ENCODE measurements around the gene ADAP1. TPM values are rescaled to one million over a fixed set of nuclear protein-coding genes. Genes with fewer than 3 reads are reported as not detected.

Gene ADAP1
- total and polyA plus RNA-seq, 3 experiments from 2014 or later: 37.7 to 77.3 (median 67.7) TPM

DNA sequence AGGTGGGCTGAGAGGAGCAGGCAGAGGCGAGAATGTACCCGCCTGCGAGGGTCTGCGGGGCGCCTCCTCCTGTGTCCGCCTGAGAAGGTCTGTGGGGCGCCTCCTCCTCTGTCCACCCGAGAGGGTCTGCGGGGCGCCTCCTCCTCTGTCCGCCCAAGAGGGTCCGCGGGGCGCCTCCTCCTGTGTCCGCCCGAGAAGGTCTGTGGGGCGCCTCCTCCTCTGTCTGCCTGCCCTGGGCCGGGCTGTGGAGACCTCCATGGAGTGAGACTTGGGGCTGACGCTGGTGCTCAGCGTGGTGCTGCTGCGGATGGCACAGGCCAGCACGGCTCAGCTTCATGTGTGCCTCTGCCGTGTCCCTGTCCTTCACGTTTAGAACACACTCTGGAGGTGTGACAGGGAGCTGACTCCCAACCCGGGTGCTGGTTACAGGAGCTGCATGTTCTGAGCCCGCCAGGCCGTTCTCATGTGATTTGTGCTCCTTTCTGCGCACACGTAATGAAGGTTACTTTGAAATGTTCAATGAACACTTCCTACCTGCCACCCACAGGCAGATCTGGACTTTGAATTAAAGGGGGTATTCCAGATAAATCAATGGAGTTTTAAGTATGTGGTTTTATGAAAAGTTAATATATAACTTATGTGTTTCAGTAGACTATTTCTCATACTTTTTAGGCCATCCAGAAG lies 98.7 kb downstream of the ADAP1 start:
- CTCF ChIA-PET: no interaction called here
- no peaks in the 10 kb centered on the region for H3K9me3 ChIP-seq (ENCODE audit: low read length)
- peaks cover 8 to 90% (median 22%) of the 10 kb centered on the region in 3 donors for H3K36me3 Mint-ChIP-seq
- no peaks in the 10 kb centered on the region for H3K27me3 ChIP-seq (ENCODE audit: insufficient read depth, low read length, poor library complexity, severe bottlenecking)
- no peak overlapping the region for H3K4me3 ChIP-seq (ENCODE audit: low read length)
- POLR2A ChIA-PET: no interaction called here
- no peaks in the 10 kb centered on the region for H3K27me3 Mint-ChIP-seq
- no peak for DNase-seq
- no peak overlapping the region for H3K27ac ChIP-seq (ENCODE audit: low read depth, low read length)
- peaks cover 33% of the 10 kb centered on the region for H3K36me3 ChIP-seq (ENCODE audit: insufficient read depth, low read length)
- no peak overlapping the region for H3K27ac Mint-ChIP-seq
- H3K4me1 ChIP-seq (ENCODE audit: insufficient read depth, low read length): no peaks in the 10 kb centered on the region
- no peak overlapping the region for H3K4me3 Mint-ChIP-seq
- H3K4me1 Mint-ChIP-seq: no peaks in the 10 kb centered on the region
- no peaks in the 10 kb centered on the region for H3K9me3 Mint-ChIP-seq

DNA sequence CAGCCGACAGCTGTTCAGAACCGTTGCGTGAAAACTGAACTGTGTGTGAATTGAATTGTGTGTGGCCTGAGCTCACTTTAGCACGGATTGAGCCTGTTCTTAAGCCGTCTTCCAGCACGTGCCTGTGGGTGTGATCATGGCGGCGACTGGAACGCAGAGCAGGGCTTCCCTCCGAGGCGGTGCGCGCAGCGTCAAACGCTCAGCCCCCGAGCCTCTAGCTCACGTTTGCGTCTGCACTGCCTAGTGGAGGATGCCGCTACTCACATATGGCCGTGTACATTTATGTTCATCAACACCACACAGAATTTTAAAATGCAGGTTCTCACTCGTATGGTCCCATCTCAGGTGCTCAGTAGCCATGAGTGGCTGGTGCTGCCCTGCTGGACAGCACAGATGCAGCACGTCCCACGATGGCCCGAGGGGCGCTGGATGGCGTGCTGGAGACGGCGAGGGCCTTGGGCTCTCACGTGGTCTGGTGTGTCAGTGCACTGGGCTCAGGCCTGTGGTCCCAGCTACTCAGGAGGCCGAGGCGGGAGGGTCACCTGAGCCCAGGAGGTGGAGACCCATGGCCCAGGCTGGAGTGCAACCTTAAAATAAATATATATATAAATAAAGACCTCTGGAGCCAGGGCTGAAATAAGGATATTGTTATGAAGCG lies 100.2 kb downstream of the ADAP1 start:
- H3K4me1 Mint-ChIP-seq: no peaks in the 10 kb centered on the region
- Histone ChIP-seq H3K27ac (ENCODE audit: low read depth, low read length) (no peak overlapping the region), H3K4me1 (ENCODE audit: insufficient read depth, low read length) (no peaks in the 10 kb centered on the region), H3K36me3 (ENCODE audit: insufficient read depth, low read length) (peaks cover 26% of the 10 kb centered on the region), H3K4me3 (ENCODE audit: low read length) (no peak overlapping the region), H3K27me3 (ENCODE audit: insufficient read depth, low read length, poor library complexity, severe bottlenecking) (no peaks in the 10 kb centered on the region), H3K9me3 (ENCODE audit: low read length) (no peaks in the 10 kb centered on the region)
- DNase-seq: no peak
- H3K4me3 Mint-ChIP-seq: no peak overlapping the region
- peaks cover 8 to 86% (median 17%) of the 10 kb centered on the region in 3 donors for H3K36me3 Mint-ChIP-seq
- H3K27me3 Mint-ChIP-seq: no peaks in the 10 kb centered on the region
- no peak overlapping the region for H3K27ac Mint-ChIP-seq
- no peaks in the 10 kb centered on the region for H3K9me3 Mint-ChIP-seq
- ChIA-PET POLR2A (no interaction called here), CTCF (interaction anchor here (0.9 kb wide), 1 partner anchor 532 kb away, joined by 3 read pairs; no protein-coding TSS in a partner anchor)

DNA sequence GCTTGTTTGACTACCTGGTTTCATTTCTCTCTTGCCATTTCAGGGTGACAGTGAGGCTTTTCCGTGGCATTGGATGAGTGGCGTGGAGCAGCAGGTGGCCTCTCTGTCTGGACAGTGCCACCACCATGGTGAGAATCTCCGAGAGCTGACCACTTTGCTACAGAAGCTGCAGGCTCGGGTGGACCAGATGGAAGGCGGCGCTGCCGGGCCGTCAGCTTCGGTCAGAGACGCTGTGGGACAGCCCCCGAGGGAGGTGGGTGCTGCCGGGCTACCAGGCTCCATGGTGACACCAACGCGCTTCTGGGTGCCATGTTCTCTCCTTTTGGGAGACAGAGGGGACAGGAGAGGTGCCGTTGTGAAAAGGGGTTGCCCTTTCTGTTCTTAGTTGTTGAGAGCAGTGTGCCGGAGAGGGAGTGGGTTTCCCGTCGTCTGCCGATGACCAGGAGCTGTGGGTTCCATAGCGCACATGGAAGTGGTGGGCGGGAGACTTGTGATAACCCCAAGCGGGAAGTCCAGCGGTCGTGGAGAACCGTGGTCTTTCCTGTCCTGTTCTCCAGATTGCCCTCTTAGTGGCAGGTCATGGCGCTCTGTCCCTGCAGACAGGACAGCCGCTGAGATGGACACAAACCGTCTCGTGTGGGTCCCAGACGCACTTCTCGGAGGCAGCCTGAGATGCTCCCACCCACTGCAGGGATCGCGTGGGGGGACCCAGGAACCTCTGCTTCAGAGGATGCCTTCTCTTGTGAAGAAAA lies 100.9 kb downstream of the ADAP1 start:
- H3K4me3 Mint-ChIP-seq: no peak overlapping the region
- DNase-seq: no peak
- POLR2A ChIA-PET: no interaction called here
- no peaks in the 10 kb centered on the region for H3K27me3 Mint-ChIP-seq
- H3K4me1 ChIP-seq (ENCODE audit: insufficient read depth, low read length): no peaks in the 10 kb centered on the region
- peaks cover 25% of the 10 kb centered on the region for H3K36me3 ChIP-seq (ENCODE audit: insufficient read depth, low read length)
- no peak overlapping the region for H3K27ac ChIP-seq (ENCODE audit: low read depth, low read length)
- CTCF ChIA-PET: interaction anchor here (0.9 kb wide), 1 partner anchor 532 kb away, joined by 3 read pairs; no protein-coding TSS in a partner anchor
- H3K9me3 ChIP-seq (ENCODE audit: low read length): no peaks in the 10 kb centered on the region
- no peaks in the 10 kb centered on the region for H3K27me3 ChIP-seq (ENCODE audit: insufficient read depth, low read length, poor library complexity, severe bottlenecking)
- no peaks in the 10 kb centered on the region for H3K9me3 Mint-ChIP-seq
- no peak overlapping the region for H3K27ac Mint-ChIP-seq
- no peak overlapping the region for H3K4me3 ChIP-seq (ENCODE audit: low read length)
- peaks cover 6 to 87% (median 16%) of the 10 kb centered on the region in 3 donors for H3K36me3 Mint-ChIP-seq
- no peaks in the 10 kb centered on the region for H3K4me1 Mint-ChIP-seq

DNA sequence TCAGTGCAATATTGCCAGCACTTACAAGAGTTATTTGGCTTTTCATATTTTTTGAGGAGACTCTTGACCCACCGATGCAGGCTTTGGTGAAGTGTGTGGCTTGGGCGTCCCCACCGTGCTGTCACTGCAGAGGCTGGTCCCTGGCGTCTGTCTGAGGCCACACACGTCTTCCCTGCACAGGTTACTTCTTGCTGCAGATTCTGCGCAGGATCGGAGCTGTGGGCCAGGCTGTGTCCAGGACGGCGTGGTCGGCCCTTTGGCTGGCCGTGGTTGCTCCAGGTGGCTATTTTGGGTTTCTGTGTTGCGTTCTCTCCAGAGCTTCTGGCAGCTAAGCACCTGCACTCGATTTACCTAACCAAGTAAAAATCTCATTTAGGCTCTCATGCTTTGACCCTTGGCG lies 103.3 kb downstream of the ADAP1 start:
- H3K4me1 ChIP-seq (ENCODE audit: insufficient read depth, low read length): no peaks in the 10 kb centered on the region
- peaks cover 21% of the 10 kb centered on the region for H3K36me3 ChIP-seq (ENCODE audit: insufficient read depth, low read length)
- no peak overlapping the region for H3K27ac ChIP-seq (ENCODE audit: low read depth, low read length)
- H3K4me3 ChIP-seq (ENCODE audit: low read length): no peak overlapping the region
- H3K27me3 ChIP-seq (ENCODE audit: insufficient read depth, low read length, poor library complexity, severe bottlenecking): no peaks in the 10 kb centered on the region
- Mint-ChIP-seq H3K27ac (no peak overlapping the region), H3K4me1 (no peaks in the 10 kb centered on the region), H3K36me3 (peaks cover 3 to 74% (median 15%) of the 10 kb centered on the region in 3 donors), H3K27me3 (no peaks in the 10 kb centered on the region), H3K4me3 (no peak overlapping the region), H3K9me3 (no peaks in the 10 kb centered on the region)
- ChIA-PET CTCF (interaction anchor here (1.3 kb wide), 1 partner anchor 24 kb away, joined by 3 read pairs; no protein-coding TSS in a partner anchor), POLR2A (no interaction called here)
- no peaks in the 10 kb centered on the region for H3K9me3 ChIP-seq (ENCODE audit: low read length)
- no peak for DNase-seq

DNA sequence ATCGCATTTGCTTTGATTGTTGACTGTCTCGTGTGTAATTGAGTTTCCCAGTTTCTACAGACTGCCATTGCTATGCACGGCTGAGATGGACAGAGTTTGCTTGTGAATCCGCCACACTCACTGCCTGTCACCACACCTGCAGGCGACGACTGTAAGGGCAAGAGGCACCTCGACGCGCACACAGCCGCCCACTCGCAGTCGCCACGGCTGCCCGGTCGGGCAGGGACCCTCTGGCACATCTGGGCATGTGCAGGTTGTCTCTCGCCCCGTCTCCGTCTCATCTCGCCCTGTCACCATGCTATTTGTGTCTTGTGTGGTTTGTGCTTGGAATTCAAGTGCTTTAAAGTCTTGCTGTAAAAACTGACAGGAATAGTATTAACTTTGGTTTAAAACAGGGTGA lies 104.7 kb downstream of the ADAP1 start:
- POLR2A ChIA-PET: no interaction called here
- H3K4me3 Mint-ChIP-seq: no peak overlapping the region

DNA sequence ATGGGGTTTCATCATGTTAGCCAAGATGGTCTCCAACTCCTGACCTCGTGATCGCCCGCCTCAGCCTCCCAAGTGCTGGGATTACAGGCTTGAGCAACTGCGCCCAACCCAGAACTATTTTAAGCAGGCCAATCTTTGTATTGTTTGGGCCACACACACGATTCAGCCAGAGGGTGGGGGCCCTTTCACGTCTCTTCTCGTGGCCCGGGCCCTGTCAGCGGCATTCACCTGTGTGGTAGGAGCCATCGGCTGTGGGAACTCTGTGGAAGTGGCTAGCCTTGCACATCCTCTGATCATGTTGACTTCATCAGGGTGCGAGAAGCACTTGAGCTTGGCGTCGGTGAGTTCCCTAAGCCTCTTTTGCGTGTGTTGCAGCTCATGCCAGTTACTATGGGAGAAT lies 105.3 kb downstream of the ADAP1 start:
- Mint-ChIP-seq H3K36me3 (peaks cover 9 to 74% (median 16%) of the 10 kb centered on the region in 3 donors), H3K27ac (no peak overlapping the region), H3K27me3 (no peaks in the 10 kb centered on the region), H3K9me3 (no peaks in the 10 kb centered on the region), H3K4me3 (no peak overlapping the region), H3K4me1 (no peaks in the 10 kb centered on the region)
- no peaks in the 10 kb centered on the region for H3K9me3 ChIP-seq (ENCODE audit: low read length)
- H3K27me3 ChIP-seq (ENCODE audit: insufficient read depth, low read length, poor library complexity, severe bottlenecking): no peaks in the 10 kb centered on the region
- no peaks in the 10 kb centered on the region for H3K4me1 ChIP-seq (ENCODE audit: insufficient read depth, low read length)
- H3K27ac ChIP-seq (ENCODE audit: low read depth, low read length): no peak overlapping the region
- peaks cover 28% of the 10 kb centered on the region for H3K36me3 ChIP-seq (ENCODE audit: insufficient read depth, low read length)
- ChIA-PET CTCF (no interaction called here), POLR2A (no interaction called here)
- H3K4me3 ChIP-seq (ENCODE audit: low read length): no peak overlapping the region
- DNase-seq: no peak

More for the DNA sequence above, 104.7 kb downstream of the ADAP1 start:
- Histone ChIP-seq H3K9me3 (ENCODE audit: low read length) (no peaks in the 10 kb centered on the region), H3K36me3 (ENCODE audit: insufficient read depth, low read length) (peaks cover 24% of the 10 kb centered on the region), H3K4me3 (ENCODE audit: low read length) (no peak overlapping the region), H3K27me3 (ENCODE audit: insufficient read depth, low read length, poor library complexity, severe bottlenecking) (no peaks in the 10 kb centered on the region), H3K4me1 (ENCODE audit: insufficient read depth, low read length) (no peaks in the 10 kb centered on the region), H3K27ac (ENCODE audit: low read depth, low read length) (no peak overlapping the region)
- Mint-ChIP-seq H3K36me3 (peaks cover 9 to 75% (median 16%) of the 10 kb centered on the region in 3 donors), H3K4me1 (no peaks in the 10 kb centered on the region), H3K9me3 (no peaks in the 10 kb centered on the region), H3K27me3 (no peaks in the 10 kb centered on the region), H3K27ac (no peak overlapping the region)
- DNase-seq: no peak
- CTCF ChIA-PET: no interaction called here

Other genes starting within 250 kb of the ADAP1 start
- gene DNAAF5, start 228.0 kb downstream of the ADAP1 start, total RNA-seq: 10 to 100 TPM; 47.3 to 48.0 TPM
- gene DNAAF5, start 228.0 kb downstream of the ADAP1 start, polyA plus RNA-seq: 4.4 TPM
- gene PRKAR1B, start 227.4 kb downstream of the ADAP1 start, total RNA-seq: 10 to 100 TPM; 28.3 to 32.4 TPM
- 8.1 TPM for gene PRKAR1B, start 227.4 kb downstream of the ADAP1 start, polyA plus RNA-seq
- gene SUN1, start 122.2 kb downstream of the ADAP1 start, total RNA-seq: 10 to 100 TPM; 59.8 to 65.8 TPM
- 29.8 TPM for gene SUN1, start 122.2 kb downstream of the ADAP1 start, polyA plus RNA-seq
- 10 to 100 TPM; 39.9 to 44.9 TPM for gene GET4, start 78.1 kb downstream of the ADAP1 start, total RNA-seq
- 33.6 TPM for gene GET4, start 78.1 kb downstream of the ADAP1 start, polyA plus RNA-seq
- 10 to 100 TPM; 18.9 to 21.3 TPM for gene COX19, start 20.9 kb upstream of the ADAP1 start, total RNA-seq
- 25.9 TPM for gene COX19, start 20.9 kb upstream of the ADAP1 start, polyA plus RNA-seq
- not detected for gene CYP2W1, start 28.5 kb upstream of the ADAP1 start, total RNA-seq
- gene CYP2W1, start 28.5 kb upstream of the ADAP1 start, polyA plus RNA-seq: not detected
- gene GPR146, start 89.9 kb upstream of the ADAP1 start, total RNA-seq: under 1 TPM; 0.55 to 0.70 TPM
- gene GPR146, start 89.9 kb upstream of the ADAP1 start, polyA plus RNA-seq: 1.2 TPM
- not detected for gene GPER1, start 133.4 kb upstream of the ADAP1 start, total RNA-seq
- 0.17 TPM for gene GPER1, start 133.4 kb upstream of the ADAP1 start, polyA plus RNA-seq
- gene ZFAND2A, start 205.5 kb upstream of the ADAP1 start, total RNA-seq: 10 to 100 TPM; 27.8 to 28.5 TPM
- gene ZFAND2A, start 205.5 kb upstream of the ADAP1 start, polyA plus RNA-seq: 45.6 TPM